ENCODE results near the gene CFAP52. TPM values are rescaled to one million over a fixed set of nuclear protein-coding genes. Genes with fewer than 3 reads are reported as not detected.
A peak's percentile ranks its signal among the peaks of the same experiment; 100 is the strongest.

The CFAP52 gene
- polyA plus RNA-seq, 1 donor (not counting 4 experiments of a cell fraction or from before 2014, with no cell fraction given), result 0.08 TPM

- H2AFZ ChIP-seq (ENCODE audit: control insufficient read depth, low read length), result no peak overlapping the region
- FAIRE-seq, result peak; percentile 20
- H3K27ac ChIP-seq (ENCODE audit: control insufficient read depth, insufficient read depth, low read length), result no peak overlapping the region
- H3K9ac ChIP-seq (ENCODE audit: control insufficient read depth, extremely low read depth, insufficient read depth, low read length), result no peak overlapping the region
- no peaks in the 10 kb centered on the region for H3K9me1 ChIP-seq (ENCODE audit: control insufficient read depth, extremely low read depth, insufficient read depth, low read length)
- dilution Hi-C loops (cut with MboI; ENCODE audit: extremely low pct_ligation_motif_present, low sequenced_read_pairs), result no loop called here
- DNase-seq (ENCODE audit: low read depth, low spot score), result no peak
- no peaks in the 10 kb centered on the region for H3K27me3 ChIP-seq (ENCODE audit: control insufficient read depth, extremely low read depth, insufficient read depth, low read length)
- no peak for TF ChIP-seq EZH2 (IDR thresholded peaks at IDR 0.05; ENCODE audit: low read length)
- peak; percentile 17 to 56 (median 42) for TF ChIP-seq CTCF (optimal IDR thresholded peaks at IDR 0.05 in 1 of 3, IDR thresholded peaks at IDR 0.05 in 1 of 3, conservative IDR thresholded peaks at IDR 0.05 in 1 of 3; ENCODE audit: extremely low read depth in 1 of 3, insufficient read depth in 2 of 3, low read length in 3 of 3)
- no peak overlapping the region for H3K4me2 ChIP-seq (ENCODE audit: control insufficient read depth, extremely low read depth, insufficient read depth, low read depth, low read length)
- no peak overlapping the region for H3K4me3 ChIP-seq (ENCODE audit: control insufficient read depth in 2 of 3, extremely low read depth in 1 of 3, insufficient read depth in 2 of 3, low read depth in 1 of 3, low read length in 3 of 3)
- no peaks in the 10 kb centered on the region for H3K9me3 ChIP-seq (ENCODE audit: control insufficient read depth, low read depth, low read length)
- H3K79me2 ChIP-seq (ENCODE audit: control insufficient read depth, insufficient read depth, low read length), result no peaks in the 10 kb centered on the region
- H3K36me3 ChIP-seq (ENCODE audit: control insufficient read depth in 2 of 2, extremely low read depth in 1 of 2, insufficient read depth in 2 of 2, low read length in 2 of 2), result no peaks in the 10 kb centered on the region
- H4K20me1 ChIP-seq (ENCODE audit: control insufficient read depth, extremely low read depth, insufficient read depth, low read length), result no peaks in the 10 kb centered on the region
- H3K4me1 ChIP-seq (ENCODE audit: control insufficient read depth, extremely low read depth, insufficient read depth, low read length), result no peaks in the 10 kb centered on the region
These were observed 52.1 kb downstream of the CFAP52 start for GRCh38 chr17:9628509-9628908.

GRCh38 chr17:9632741-9633140, 56.3 kb downstream of the CFAP52 start:
- no peak for DNase-seq (ENCODE audit: low read depth, low spot score)
- no peaks in the 10 kb centered on the region for H3K79me2 ChIP-seq (ENCODE audit: control insufficient read depth, insufficient read depth, low read length)
- TF ChIP-seq EZH2 (IDR thresholded peaks at IDR 0.05; ENCODE audit: low read length), result no peak
- no peak for TF ChIP-seq CTCF (optimal IDR thresholded peaks at IDR 0.05 in 1 of 3, IDR thresholded peaks at IDR 0.05 in 1 of 3, conservative IDR thresholded peaks at IDR 0.05 in 1 of 3; ENCODE audit: extremely low read depth in 1 of 3, insufficient read depth in 2 of 3, low read length in 3 of 3)
- no peak overlapping the region for H3K4me2 ChIP-seq (ENCODE audit: control insufficient read depth, extremely low read depth, insufficient read depth, low read depth, low read length)
- H3K4me3 ChIP-seq (ENCODE audit: control insufficient read depth in 2 of 3, extremely low read depth in 1 of 3, insufficient read depth in 2 of 3, low read depth in 1 of 3, low read length in 3 of 3), result no peak overlapping the region
- H2AFZ ChIP-seq (ENCODE audit: control insufficient read depth, low read length), result no peak overlapping the region
- dilution Hi-C loops (cut with MboI; ENCODE audit: extremely low pct_ligation_motif_present, low sequenced_read_pairs), result no loop called here
- no peaks in the 10 kb centered on the region for H3K27me3 ChIP-seq (ENCODE audit: control insufficient read depth, extremely low read depth, insufficient read depth, low read length)
- no peaks in the 10 kb centered on the region for H3K36me3 ChIP-seq (ENCODE audit: control insufficient read depth in 2 of 2, extremely low read depth in 1 of 2, insufficient read depth in 2 of 2, low read length in 2 of 2)
- H3K9me1 ChIP-seq (ENCODE audit: control insufficient read depth, extremely low read depth, insufficient read depth, low read length), result no peaks in the 10 kb centered on the region
- no peak for FAIRE-seq
- H3K9ac ChIP-seq (ENCODE audit: control insufficient read depth, extremely low read depth, insufficient read depth, low read length), result no peak overlapping the region
- H3K4me1 ChIP-seq (ENCODE audit: control insufficient read depth, extremely low read depth, insufficient read depth, low read length), result no peaks in the 10 kb centered on the region
- H4K20me1 ChIP-seq (ENCODE audit: control insufficient read depth, extremely low read depth, insufficient read depth, low read length), result no peaks in the 10 kb centered on the region
- H3K27ac ChIP-seq (ENCODE audit: control insufficient read depth, insufficient read depth, low read length), result no peak overlapping the region
- no peaks in the 10 kb centered on the region for H3K9me3 ChIP-seq (ENCODE audit: control insufficient read depth, low read depth, low read length)
